Adipose tissue (tissue), 3 donors: Measurements from ENCODE around the gene C2orf42. TPM values are rescaled to one million over a fixed set of nuclear protein-coding genes. Genes with fewer than 3 reads are reported as not detected.
"Not testable (repeated sequence)": the region's sequence is repeated elsewhere in the genome, so short reads cannot be mapped to it uniquely, and the experiment has no call there.

ENCODE experiments used
- H3K27ac ChIP-seq: one replicate; pipeline ENCODE4 v1.5.1; 2013; ENCODE audit warnings: low read depth, low read length
- WGBS, 3 donors: extraction: QIAGEN DNeasy Blood & Tissue Kit; methylation state at CpG; one replicate each; pipeline ENCODE4 v1.1.7; 2013; 5-methylcytosine and 5-hydroxymethylcytosine counted together
- polyA plus RNA-seq, 3 donors: library from polyadenylated mRNA; stranded (reverse); fragments of 200-250 nt; gene quantifications; one replicate each; pipeline ENCODE4 v1.2.3, GENCODE V29; 2013
- donor health status: healthy with polysubstance abuse.
- donor health status: Bipolar disorder and iron deficiency.
- donor health status: healthy.

The C2orf42 gene
- polyA plus RNA-seq, 3 donors = 5.4 to 14.2 (median 5.6) TPM

DNA sequence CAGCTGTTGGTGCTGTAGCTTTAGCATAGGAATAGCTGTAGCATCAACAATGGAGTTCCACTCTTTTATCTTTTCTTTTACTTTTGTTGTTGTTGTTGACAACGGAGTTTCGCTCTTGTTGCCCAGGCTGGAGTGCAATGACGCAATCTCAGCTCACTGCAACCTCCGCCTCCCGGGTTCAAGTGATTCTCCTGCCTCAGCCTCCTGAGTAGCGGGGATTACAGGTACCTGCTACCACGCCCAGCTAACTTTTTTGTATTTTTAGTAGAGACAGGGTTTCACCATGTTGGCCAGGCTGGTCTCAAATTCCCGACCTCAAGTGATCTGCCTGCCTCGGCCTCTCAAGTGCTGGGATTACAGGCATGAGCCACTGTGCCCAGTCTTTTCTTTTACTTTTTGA is 3.6 kb downstream of the C2orf42 start:
- H3K27ac ChIP-seq = not testable (repeated sequence)
- WGBS, 3 donors = 92 to 94% (median 93%) methylated on average over 9 of the region's 9 CpGs

DNA sequence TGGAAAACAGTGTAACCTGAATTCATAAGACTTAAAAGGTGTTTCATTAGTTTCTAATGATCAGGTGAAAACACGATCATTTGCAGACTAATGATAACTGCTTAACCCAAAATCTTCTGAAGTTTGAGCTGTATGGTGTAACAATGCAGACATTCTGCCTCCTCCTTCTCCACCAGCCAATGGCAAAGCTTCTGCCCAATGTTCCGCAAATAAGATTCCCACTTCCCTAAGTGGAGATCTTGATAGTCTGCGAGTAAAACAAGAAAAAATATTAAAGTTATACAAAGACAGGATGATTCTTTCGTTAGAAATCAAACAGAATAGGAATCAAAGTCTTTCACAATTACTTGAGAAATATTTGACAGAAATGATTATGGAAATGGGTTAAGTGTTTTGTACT is 8.1 kb downstream of the C2orf42 start:
- 87 to 91% (median 89%) methylated on average over 4 of the region's 4 CpGs for WGBS, 3 donors
- H3K27ac ChIP-seq = no peak overlapping the region

DNA sequence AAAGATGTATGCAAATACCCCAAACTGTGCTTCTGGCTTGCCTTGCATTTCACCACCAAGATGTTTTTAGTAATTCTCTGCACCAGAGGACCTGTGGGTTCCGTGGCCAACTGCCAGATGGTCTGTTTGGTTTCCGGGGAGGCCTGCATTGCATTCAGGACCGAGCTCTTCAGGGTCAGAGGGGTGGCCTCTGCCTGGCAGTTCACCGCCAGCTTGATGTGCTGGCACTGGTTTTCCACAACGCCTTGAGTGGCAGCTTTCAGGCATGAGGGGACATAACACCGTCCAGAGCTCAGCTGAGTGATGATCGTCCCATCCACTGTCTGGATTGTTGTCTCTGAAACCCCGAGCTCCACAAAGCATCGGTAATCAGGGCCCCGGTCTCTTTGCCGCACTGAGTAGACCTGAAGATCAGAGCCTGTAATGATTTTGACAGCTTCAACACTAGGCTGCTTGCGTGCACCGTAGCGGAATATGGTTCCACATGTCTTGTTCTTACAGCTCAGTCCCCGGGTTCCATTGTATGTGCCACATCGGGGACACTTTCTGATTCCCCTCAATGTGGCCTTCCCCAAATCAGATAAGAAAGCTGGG is 9.4 kb downstream of the C2orf42 start:
- 85 to 88% (median 87%) methylated on average over 16 of the region's 16 CpGs for WGBS, 3 donors
- H3K27ac ChIP-seq = no peak overlapping the region

DNA sequence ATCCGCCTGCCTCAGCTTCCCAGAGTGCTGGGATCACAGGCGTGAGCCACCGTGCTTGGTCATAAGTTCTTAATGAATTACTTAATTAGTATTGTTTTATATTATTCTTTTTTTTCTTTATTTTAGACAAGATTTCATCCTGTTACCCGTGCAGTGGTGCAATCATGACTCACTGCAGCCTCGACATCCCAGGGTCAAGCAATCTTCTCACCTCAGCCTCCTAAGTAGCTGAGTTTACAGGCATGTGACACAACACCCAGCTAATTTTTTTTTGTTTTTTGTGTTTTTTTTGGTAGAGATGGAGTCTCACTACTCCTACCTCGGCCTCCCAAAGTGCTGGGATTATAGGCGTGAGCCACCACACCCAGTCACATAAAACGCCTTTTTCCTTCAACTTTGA is 17.3 kb downstream of the C2orf42 start:
- WGBS, 3 donors = 88 to 96% (median 91%) methylated on average over 8 of the region's 8 CpGs
- no peak overlapping the region for H3K27ac ChIP-seq

DNA sequence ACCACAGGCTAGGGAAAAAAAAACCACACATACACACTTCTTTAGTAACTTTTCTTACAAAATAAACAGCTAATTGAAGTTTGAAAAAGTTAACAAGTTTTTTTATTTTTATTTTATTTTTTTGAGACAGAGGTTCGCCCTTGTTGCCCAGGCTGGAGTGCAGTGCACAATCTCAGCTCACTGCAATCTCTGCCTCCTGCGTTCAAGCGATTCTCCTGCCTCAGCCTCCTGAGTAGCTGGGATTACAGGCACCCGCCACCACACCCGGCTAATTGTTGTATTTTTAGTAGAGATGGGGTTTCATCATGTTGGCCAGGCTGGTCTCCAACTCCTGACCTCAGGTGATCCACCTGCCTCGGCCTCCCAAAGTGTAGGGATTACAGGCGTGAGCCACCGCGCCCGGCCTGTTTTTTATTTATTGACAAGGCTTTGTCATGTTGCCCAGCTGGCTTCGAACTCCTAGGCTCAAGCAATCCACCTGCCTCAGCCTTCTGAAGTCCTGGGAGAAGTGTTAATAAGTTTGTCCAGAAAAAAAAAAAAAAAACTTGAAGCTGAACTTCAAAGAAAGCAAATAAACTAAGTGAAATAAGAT is 21.1 kb downstream of the C2orf42 start:
- not testable (repeated sequence) for H3K27ac ChIP-seq
- WGBS, 3 donors = 95 to 98% (median 97%) methylated on average over 11 of the region's 11 CpGs

DNA sequence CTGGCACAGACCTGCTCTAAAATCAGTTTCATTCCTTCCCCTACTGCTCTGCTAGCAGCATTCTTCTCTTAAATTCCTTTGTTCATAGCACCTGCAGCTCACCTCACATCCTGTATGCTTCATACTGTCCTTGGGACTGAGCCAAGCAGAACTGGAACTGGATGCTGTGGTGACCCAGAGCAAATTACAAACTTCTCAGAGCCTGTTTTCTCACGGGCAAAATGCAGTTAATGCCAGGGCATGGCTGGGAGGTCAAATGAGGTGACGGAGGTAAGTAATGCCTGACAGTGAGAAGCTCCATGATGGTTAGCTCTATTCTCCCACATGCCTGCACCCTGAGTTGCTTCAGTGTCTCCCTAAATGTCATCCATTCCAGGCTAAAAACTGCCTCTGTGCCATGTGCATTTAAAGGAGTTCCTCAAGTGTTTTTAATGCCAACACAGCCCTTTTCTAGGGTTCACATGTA is 29.7 kb downstream of the C2orf42 start:
- WGBS, 3 donors = 54 to 77% (median 63%) methylated on average over 2 of the region's 2 CpGs
- H3K27ac ChIP-seq = no peak overlapping the region

DNA sequence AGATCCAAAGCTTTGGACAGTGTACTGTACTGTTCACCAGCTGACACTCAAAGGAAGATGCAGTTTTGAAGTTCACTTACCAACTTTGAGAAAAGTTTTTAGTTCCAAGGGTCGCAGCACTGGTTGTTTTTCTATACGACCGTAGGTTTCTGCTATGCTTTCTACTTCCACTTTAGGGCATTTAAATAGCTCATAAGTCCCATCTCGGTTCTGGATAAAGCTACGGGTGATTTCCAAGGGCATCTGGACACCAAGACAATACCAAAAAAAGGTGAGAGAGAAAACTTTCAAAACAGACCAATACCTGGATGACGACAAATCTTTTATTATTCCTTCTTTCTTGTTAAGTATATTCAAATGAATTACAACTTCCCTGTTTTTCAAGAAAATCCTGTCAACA is 30.3 kb downstream of the C2orf42 start:
- 88 to 91% (median 90%) methylated on average over 6 of the region's 6 CpGs for WGBS, 3 donors
- no peak overlapping the region for H3K27ac ChIP-seq

DNA sequence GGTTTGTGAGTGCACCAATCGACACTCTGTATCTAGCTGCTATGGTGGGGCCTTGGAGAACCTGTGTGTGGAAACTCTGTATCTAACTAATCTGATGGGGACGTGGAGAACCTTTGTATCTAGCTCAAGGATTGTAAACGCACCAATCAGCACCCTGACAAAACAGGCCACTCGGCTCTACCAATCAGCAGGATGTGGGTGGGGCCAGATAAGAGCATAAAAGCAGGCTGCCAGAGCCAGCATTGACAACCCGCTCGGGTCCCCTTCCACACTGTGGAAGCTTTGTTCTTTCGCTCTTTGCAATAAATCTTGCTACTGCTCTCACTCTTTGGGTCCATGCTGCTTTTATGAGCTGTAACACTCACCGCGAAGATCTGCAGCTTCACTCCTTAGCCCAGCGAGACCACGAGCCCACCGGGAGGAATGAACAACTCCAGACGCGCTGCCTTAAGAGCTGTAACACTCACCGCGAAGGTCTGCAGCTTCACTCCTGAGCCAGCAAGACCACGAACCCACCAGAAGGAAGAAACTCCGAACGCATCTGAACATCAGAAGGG is 41.6 kb downstream of the C2orf42 start:
- H3K27ac ChIP-seq = not testable (repeated sequence)
- WGBS, 3 donors = 80 to 95% (median 93%) methylated on average over 19 of the region's 19 CpGs

DNA sequence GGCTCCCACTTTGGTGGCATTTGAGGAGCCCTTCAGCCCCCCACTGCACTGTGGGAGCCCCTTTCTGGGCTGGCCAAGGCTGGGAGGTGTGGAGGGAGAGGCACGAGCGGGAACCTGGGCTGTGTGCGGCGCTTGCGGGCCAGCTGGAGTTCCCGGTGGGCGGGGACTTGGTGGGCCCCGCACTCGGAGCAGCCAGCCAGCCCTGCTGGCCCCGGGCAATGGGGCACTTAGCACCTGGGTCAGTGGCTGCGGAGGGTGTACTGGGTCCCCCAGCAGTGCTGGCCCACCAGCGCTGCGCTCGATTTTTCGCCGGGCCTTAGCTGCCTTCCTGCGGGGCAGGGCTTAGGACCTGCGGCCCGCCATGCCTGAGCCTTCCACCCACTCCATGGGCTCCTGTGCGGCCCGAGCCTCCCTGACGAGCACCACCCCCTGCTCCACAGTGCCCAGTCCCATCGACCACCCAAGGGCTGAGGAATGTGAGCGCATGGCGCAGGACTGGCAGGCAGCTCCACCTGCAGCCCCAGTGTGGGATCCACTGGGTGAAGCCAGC is 42.5 kb downstream of the C2orf42 start:
- 95 to 96% (median 96%) methylated on average over 13 to 25 of the region's 25 CpGs for WGBS, 3 donors
- not testable (repeated sequence) for H3K27ac ChIP-seq

DNA sequence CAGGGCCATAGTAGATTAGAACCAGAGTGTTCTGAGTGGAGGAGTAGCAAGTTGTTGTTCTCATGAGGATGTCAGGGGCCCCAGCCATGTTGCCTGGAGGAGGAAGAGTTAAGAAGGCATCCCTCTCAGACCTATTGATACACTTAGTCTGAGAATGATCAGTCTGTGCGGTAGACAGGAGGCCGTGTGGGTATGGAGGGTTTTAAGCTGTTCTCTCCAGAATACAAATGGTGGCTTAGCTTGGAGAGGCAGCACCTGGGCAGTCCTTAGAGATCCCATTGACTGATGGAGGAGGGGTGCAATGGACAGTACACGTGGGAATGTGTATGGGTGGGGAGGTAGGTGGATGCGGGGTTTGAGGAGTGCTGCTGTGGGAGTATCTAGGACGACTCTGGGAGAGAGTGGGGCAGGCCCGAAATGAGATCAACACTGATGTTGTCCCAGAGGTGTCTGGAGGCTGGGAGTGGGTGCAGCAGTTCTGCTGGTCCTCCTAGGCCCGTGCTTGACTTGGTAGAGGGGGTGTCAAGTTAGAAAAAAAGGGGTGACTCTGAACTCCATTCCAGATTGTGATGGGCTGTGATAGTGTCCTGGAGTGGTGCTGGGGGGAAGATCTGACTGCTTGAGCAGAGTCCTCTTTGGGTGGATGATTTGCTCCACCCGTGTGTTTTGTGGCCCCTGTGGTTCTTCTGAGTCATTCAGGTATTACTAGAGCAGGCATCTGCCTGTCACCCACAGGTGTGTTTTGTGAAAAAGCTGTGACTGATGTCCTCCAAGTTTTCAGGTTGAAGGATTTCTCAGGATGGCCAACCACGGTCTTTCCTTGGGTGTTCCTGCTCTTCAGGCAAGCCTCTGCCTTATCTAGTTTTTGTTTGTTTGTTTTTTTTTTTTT is 44.7 kb downstream of the C2orf42 start:
- 64 to 85% (median 79%) methylated on average over 9 of the region's 9 CpGs for WGBS, 3 donors
- no peak overlapping the region for H3K27ac ChIP-seq

DNA sequence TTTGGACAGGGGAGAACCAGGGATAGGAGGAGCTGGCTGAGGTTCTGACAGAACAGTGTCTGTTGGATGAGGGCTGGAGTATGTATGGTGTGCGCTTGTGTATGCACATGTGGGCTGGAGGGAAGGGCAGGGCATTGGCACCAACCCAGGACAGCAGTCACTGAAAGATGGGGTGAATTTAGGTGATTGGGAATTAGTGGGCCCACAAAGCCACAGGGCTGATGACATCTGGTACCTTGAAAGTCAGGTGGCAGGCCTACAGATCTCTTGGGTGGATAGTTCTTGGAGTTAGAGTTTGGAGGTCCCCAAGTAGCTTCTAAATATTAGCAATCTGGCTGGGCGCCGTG is 45.7 kb downstream of the C2orf42 start:
- no peak overlapping the region for H3K27ac ChIP-seq
- 98 to 100% (median 98%) methylated on average over 3 of the region's 3 CpGs for WGBS, 3 donors

DNA sequence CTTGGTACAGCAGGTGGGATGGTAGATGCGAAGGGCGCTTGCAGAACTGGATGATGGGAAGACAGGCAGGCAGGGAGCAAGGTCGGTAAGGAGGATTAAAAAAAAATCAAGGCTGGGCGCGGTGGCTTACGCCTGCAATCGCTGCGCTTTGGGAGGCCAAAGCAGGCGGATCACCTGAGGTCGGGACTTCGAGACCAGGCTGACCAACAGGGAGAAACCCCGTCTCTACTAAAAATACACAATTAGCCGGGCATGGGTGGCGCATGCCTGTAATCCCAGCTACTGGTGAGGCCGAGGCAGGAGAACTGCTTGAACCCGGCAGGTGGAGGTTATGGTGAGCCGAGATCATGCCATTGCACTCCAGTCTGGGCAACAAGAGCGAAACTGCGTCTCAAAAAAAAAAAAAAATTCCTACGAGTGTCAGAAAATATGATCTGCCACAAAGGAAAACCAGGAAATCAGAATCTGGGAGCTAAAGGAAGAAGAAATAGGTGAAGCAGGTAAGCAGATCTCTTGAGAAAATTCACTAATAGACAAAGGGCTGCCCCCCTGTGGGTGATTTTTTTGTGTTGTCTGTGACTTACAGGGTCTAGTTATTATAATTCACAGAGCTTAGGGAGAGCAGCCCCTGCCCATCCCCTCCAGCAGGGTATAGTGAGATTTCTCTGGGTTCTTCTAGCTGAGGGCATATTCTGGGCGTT is 46.2 kb downstream of the C2orf42 start:
- WGBS, 3 donors = 88 to 95% (median 94%) methylated on average over 19 to 21 of the region's 21 CpGs

DNA sequence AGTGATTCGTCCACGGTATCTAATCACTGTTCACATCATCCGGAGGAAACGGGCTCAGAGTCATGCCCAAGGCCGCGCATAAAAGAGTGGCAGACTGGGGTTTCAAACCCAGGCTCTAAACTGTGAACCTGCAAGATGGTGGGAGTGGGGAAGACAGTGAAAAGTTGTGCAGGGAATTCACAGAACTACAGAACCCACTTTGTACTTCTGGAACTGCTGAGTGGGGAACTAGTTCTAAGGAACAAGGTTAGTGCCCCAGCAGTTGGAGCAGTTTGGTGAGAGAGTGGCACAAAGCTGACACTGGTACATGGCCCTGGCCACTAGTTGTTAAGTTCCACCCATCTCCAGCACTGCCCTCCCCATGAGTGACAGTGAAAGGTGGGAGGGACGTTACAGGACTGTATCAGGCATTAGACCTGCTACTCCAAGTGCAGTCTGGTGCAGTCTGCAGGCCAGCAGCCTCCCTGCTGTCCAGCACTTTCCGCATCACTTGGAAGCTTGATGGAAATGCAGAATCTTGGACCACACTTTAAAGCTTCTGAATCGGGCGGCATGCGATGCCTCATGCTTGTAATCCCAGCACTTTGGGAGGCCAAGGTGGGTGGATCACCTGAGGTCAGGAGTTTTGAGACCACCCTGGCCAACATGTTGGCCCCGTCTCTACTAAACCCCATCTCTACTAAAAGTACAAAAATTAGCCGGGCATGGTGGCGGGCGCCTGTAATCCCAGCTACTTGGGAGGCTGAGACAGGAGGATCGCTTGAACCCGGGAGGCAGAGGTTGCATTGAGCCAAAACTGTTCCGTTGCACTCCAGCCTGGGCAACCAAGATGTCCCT is 47.3 kb downstream of the C2orf42 start:
- WGBS, 3 donors = 60 to 62% (median 61%) methylated on average over 18 of the region's 18 CpGs
- peak overlapping the region; percentile 30 for H3K27ac ChIP-seq

More for the DNA sequence above, 46.2 kb downstream of the C2orf42 start:
- no peak overlapping the region for H3K27ac ChIP-seq

DNA sequence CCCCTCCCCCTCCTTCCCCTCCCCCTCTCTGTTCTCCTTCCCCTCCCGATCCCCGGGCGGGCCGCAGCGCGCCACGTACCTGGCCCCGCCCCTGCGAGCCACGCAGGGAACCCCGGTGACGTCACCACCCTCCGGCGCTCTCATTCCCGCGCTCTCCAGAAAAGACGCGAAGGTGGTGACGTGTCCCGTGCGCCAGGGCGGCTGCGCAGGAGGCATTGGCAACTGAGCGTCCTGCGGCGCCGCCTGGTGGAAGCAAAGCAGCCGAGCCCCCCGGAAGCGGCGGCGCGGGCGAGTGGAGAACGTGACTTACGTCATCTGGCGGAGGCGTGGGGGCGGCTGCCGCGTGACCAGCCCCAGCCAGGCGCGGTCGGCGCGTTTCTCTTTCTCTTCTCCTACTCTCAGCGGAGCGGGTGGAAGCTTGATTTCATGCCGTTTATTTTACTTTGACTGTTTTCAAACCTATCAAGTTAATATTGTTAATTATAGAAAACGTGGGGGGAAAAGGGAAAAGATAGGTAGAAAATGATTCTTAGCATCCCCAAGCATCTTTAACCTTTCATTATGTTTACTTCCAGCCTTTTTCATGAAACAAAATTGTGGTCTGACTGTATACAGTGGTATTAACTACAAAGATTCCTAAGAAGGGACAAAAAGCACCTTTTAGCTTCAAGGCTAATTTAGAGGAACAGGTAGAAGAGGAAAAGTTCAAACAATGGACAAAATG is 48.1 kb downstream of the C2orf42 start:
- WGBS, 3 donors = 0% methylated on average over 41 to 50 of the region's 50 CpGs
- H3K27ac ChIP-seq = no peak overlapping the region

DNA sequence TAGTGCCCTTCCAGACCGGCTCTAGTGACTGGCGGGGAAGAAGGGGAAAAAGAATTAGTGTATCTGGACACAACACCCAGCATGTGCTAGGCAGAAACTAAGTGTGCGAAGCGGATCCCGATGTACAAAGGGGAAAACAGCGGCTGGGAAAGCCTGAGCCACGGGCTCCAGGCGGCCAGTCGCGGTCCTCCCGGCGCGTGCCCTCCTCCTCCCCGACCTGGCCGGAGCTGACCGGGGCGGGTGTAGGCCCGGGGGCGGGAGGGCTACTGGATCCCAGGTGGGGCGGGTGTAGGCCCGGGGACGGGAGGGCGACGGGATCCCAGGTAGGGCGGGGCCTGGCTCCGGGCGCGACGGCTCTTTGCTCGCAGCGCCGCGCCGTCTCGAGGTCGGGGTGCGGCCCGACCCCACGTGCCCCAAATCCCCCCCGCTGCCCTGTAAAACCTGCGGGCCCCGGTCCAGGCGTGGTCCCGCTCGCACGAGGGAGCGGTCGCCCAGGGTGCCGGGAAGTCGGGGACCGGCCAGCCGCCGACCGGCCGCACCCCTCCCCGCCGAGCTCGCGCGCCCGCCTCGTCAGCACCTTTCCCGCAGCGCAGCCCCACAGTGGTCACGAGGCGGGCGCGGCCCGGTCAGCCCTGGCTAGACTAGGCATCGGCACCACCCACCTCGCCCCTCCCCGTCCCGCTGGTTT is 48.8 kb downstream of the C2orf42 start:
- 0 to 1% (median 1%) methylated on average over 45 to 73 of the region's 73 CpGs for WGBS, 3 donors
- H3K27ac ChIP-seq = peak overlapping the region; percentile 99

DNA sequence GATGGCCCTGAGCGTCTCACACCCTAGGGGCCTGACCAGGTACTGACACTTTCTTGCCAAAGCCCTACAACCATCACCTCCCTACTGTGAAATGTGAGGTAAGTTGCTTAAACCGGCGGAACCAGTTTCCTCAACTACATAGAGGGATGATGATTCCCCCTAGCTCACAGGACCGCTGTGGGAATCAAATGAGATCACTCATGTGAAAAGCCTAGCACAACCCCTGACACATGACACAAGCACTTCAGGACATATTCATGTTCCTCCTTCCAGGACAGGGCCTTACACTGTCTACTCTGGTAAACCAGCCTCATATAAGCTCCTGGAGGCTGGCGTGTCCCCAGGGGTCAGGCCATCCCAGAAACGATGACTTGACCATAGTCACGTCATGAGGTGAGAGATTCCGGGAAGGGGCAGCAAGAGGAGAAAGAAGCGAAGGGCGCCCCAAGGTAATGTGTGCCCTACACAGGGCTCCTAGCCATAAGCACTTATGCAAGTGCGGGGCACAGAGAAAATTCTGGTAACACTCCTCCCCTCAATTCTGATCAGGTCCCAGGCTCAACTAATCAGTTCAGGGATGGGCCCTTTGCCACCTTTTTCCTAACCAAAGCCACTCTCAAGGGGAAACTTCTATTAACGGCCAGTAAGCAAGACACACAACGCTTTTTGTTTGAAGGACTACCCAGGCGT is 49.5 kb downstream of the C2orf42 start:
- 36 to 48% (median 46%) methylated on average over 14 of the region's 14 CpGs for WGBS, 3 donors
- H3K27ac ChIP-seq = peak overlapping the region; percentile 99
